Measurements from ENCODE around the gene GCNT2.

DNA sequence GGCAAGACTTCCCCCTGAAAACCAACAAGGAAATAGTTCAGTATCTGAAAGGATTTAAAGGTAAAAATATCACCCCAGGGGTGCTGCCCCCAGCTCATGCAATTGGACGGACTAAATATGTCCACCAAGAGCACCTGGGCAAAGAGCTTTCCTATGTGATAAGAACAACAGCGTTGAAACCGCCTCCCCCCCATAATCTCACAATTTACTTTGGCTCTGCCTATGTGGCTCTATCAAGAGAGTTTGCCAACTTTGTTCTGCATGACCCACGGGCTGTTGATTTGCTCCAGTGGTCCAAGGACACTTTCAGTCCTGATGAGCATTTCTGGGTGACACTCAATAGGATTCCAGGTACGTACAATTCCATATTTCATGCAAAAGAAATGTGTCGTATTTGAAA lies 35.8 kb downstream of the GCNT2 start:
- TF ChIP-seq CTCF (IDR thresholded peaks at IDR 0.05), result no peak
- TF ChIP-seq POLR2A (IDR thresholded peaks at IDR 0.05), result no peak

Data from upper lobe of left lung (tissue), 4 donors.